OCI-LY3 (cell line): ENCODE results near the gene EIF4G3.

Experiments used
- H2AFZ ChIP-seq: fragments of 200-600, 300-600 bp; shearing (Covaris generic); 2 replicates; pipeline ENCODE4 v1.6.0; 2014; ENCODE audit warnings: antibody characterized with exemption, low read depth, low read length
- H3K27ac ChIP-seq: fragments of 200-600, 300-600 bp; sonication (generic); 2 replicates; pipeline ENCODE4 v1.5.1; 2014; ENCODE audit warnings: mild to moderate bottlenecking, low read length, moderate library complexity, mixed read lengths
- H3K27me3 ChIP-seq: fragments of 200-600, 300-600 bp; sonication (generic); 2 replicates; pipeline ENCODE4 v1.6.1; 2014; ENCODE audit warnings: low read depth, low read length, mixed read lengths
- H3K36me3 ChIP-seq: fragments of 200-600, 300-600 bp; sonication (generic); replicated peaks from 2 replicates; pipeline ENCODE3; 2014; ENCODE audit warnings: low read depth, low read length, mixed read lengths
- H3K4me1 ChIP-seq: fragments of 300-600, 200-600 bp; sonication (generic); 2 replicates; pipeline ENCODE4 v1.6.1; 2014; ENCODE audit warnings: low read length, mixed read lengths
- H3K4me2 ChIP-seq: fragments of 200-600, 300-600 bp; sonication (generic); 2 replicates; pipeline ENCODE4 v1.6.1; 2014; ENCODE audit warnings: low read length, mixed read lengths
- H3K4me3 ChIP-seq: fragments of 300-600, 200-600 bp; sonication (generic); 2 replicates; pipeline ENCODE4 v1.5.1; 2014; ENCODE audit warnings: antibody characterized with exemption, mild to moderate bottlenecking, low read length, moderate library complexity
- H3K79me2 ChIP-seq: fragments of 300-600, 200-600 bp; shearing (Covaris generic); 2 replicates; pipeline ENCODE4 v1.6.1; 2014; ENCODE audit warnings: mild to moderate bottlenecking, low read length, mixed read lengths
- H3K9ac ChIP-seq: fragments of 300-600, 200-600 bp; shearing (Covaris generic); 2 replicates; pipeline ENCODE4 v1.6.0; 2014; ENCODE audit warnings: mild to moderate bottlenecking, low read length, moderate library complexity
- H3K9me3 ChIP-seq: fragments of 200-600, 300-600 bp; shearing (Covaris generic); 2 replicates; pipeline ENCODE4 v1.6.1; 2014; ENCODE audit warnings: low read length, mixed read lengths; ENCODE audit not compliant: insufficient read depth
- H4K20me1 ChIP-seq: fragments of 200-600, 300-600 bp; sonication (generic); 2 replicates; pipeline ENCODE4 v1.6.1; 2016; ENCODE audit warnings: low read length, mixed read lengths; ENCODE audit not compliant: insufficient read depth
- EZH2phosphoT487 ChIP-seq: fragments of 200-600 bp; shearing (Covaris generic); IDR thresholded peaks from 2 replicates; pipeline ENCODE4 v1.6.1; 2018; ENCODE audit warnings: antibody characterized with exemption, mixed run types, low read depth
- TF ChIP-seq, protein P1 (sequence below): fragments of 200-600, 300-600 bp; sonication (generic); IDR thresholded peaks from 2 replicates; pipeline ENCODE4 v1.5.1; 2014; ENCODE audit warnings: antibody characterized with exemption, low read length, low read depth

The EIF4G3 gene

DNA sequence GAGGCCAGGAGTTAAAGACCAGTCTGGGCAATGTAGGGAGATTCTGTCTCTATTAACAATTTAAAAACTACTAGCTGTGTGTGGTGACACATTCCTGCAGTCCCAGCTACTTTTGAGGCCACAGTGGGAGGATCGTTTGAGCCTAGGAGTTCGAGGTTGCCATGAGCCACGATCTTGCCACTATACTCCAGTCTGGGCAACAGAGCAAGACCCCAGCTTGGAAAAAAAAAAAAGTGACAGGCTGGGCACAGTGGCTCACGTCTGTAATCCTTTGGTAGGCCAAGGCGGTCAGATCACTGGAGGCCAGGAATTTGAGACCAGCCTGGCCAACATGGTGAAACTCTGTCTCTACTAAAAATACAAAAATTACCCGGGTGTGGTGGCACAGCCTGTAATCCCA, 416.4 kb downstream of the EIF4G3 start:
- Histone ChIP-seq H3K36me3 (peaks cover 25% of the 10 kb centered on the region), H3K27me3 (no peaks in the 10 kb centered on the region), H3K4me2 (no peak overlapping the region), H3K4me3 (no peak overlapping the region), H3K27ac (no peak overlapping the region), H3K4me1 (no peaks in the 10 kb centered on the region), H3K9ac (no peak overlapping the region), H3K9me3 (no peaks in the 10 kb centered on the region), H4K20me1 (peaks cover 3% of the 10 kb centered on the region; the same call in 1 of the 2 replicates), H3K79me2 (no peaks in the 10 kb centered on the region), H2AFZ (no peak overlapping the region)
- no peak for TF ChIP-seq EZH2phosphoT487
- TF ChIP-seq, protein P1, sequence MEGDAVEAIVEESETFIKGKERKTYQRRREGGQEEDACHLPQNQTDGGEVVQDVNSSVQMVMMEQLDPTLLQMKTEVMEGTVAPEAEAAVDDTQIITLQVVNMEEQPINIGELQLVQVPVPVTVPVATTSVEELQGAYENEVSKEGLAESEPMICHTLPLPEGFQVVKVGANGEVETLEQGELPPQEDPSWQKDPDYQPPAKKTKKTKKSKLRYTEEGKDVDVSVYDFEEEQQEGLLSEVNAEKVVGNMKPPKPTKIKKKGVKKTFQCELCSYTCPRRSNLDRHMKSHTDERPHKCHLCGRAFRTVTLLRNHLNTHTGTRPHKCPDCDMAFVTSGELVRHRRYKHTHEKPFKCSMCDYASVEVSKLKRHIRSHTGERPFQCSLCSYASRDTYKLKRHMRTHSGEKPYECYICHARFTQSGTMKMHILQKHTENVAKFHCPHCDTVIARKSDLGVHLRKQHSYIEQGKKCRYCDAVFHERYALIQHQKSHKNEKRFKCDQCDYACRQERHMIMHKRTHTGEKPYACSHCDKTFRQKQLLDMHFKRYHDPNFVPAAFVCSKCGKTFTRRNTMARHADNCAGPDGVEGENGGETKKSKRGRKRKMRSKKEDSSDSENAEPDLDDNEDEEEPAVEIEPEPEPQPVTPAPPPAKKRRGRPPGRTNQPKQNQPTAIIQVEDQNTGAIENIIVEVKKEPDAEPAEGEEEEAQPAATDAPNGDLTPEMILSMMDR: no peak
